NCI-H2081 treated with DMSO at 0.1 percent for 48 hours (cell line): Measurements from ENCODE around the gene C12orf42.

Source experiments
- DNase-seq: peaks from one replicate; lab custom pipeline; 2025; lab: John Stamatoyannopoulos, UW

C12orf42 gene

DNA sequence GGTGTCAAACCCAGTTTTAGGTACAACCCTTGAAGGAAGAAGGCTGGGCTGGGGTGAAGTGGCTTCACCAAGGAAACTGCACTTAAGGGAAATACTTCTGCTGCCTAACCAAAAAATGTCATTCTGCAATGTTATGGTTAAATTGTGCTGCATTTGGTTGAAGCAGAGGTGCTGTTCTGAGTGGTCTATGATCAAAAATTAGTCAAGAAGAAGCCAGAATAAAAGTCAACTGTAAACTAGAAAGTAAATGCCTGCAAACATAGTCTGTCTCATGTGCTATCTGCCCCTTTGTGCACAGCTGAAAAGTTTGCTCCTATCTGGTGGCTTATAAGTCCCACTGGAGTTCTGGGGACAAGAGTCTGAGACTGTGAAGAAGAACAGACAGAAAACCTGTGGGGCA lies 158.8 kb downstream of the C12orf42 start:
- DNase-seq: no peak

DNA sequence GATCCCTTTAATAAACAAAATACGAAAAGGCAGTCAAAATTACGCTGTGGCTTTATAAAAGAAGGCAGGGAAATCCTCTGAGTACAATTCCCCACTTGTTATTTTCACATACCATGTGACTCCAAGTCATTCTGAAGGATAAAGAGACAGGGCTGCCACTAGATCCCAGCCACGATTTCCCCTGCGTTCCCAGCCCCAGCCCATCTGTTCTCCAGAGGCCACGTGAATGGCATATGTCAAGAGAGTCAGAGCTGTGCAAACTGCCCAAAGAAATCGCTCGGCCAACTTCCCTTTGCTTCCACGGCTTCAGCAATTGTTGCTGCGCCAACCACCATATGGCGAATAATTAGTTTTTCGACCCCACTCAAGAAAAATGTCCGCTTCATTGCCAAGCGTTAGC lies 161.3 kb downstream of the C12orf42 start:
- DNase-seq: no peak

DNA sequence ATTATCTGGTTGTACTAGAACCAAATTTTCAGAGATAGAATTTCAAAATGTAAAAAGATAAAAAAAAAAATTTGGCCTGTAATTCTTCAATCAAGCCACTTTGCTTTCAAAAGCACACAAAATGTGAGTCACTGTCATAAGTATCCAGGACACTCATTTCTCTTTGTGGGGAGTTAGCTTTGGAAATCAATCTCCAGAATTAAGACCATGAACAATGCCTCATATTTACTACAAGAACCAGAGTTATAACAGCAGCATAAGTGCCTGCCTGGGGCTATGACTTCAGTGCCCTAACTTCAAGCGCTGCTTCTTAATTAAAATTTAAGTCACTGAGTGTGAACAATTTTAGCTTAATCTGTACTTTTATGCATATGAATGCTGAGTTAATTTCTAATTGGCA lies 162.1 kb downstream of the C12orf42 start:
- DNase-seq: no peak

DNA sequence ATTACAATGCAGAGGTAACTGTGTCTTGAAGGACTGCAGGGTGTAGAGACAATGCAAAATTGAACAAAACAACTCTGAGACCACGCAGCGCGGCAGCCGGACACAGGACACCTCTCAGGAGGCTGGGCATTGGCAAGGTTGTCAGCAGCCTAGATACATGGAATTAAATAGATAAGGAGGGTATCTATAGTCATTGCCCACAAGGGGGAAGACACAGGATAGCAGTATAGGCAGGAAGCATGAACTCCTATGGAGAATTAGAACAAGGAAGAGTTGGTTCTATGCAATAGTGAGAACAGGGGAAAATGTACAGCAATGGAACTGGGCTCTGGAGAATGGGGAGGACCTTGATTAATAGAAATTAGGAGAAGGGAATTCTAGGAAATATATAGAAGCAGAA lies 164.1 kb downstream of the C12orf42 start:
- no peak for DNase-seq

DNA sequence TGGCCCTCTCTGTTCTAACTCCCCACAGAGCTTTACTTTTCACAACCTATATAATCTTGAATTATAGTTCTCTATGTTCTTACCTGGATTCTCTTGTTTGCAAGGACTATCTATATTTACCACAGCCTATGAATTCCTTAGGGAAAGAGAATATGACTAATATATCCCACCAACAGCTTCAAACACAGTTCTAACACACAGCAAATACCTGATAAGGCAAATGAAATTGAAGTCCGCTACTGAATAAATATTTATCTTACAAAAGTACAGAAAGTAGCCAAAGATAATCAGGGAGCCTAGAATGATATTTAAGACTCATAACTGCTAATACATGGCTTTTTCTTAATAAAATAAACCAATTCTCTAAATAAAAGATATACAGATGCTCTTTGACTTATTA lies 165.1 kb downstream of the C12orf42 start:
- no peak for DNase-seq

DNA sequence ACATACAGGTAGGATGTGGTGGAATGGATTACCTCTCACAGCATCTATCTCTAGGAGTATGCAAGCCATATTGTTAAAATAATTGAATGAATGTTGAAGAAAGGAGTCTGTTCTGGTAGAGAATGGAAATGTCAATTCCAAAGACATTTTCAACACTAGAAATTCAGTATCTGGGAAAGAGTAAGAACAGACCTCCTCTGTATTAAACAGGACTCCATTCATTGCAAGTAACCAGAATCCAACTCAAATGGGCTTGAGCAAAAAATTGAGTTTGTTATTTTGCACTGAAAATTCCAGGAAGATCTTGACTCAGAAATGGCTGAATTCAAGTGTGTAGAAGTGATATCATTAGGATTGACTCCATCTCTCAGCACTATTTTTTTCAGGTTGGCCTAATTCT lies 168.1 kb downstream of the C12orf42 start:
- DNase-seq: no peak

DNA sequence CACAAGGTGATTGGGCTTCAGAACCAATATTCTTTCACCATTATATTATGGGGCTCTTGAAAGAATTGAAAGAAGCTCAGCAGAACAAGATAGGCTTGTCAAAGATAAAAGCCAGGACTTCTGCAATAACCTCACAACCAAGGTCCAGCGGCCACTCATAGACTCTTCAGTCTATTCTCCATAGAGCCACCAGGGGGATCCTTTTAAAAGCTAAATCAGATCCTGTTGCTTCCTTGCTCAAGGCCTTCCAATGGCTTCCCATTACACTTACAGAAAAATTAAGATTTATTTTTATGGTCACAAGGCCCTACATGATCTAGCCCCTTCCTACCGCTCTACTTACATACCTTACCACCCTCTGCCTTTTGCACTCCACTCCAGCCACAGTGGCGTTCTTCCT lies 169.6 kb downstream of the C12orf42 start:
- no peak for DNase-seq

DNA sequence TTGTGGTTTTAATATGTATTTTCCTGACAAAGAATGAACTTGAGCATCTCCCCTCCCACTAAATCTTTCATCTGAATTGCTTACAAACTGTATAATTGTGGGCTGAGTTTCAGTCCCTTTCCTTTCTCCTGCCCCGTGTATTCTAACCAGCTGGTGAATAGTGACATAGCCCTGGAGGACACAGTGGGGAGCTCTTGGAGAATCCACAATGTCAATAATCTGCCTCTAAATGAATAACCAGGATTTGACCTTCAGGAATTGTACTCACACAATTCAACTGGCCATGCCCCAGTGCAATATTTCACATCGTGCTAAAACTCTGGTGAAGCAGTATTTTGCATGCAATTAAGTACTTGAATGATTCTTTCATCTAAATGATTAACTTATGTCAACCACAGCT lies 177.2 kb downstream of the C12orf42 start:
- DNase-seq: peak; percentile 96

DNA sequence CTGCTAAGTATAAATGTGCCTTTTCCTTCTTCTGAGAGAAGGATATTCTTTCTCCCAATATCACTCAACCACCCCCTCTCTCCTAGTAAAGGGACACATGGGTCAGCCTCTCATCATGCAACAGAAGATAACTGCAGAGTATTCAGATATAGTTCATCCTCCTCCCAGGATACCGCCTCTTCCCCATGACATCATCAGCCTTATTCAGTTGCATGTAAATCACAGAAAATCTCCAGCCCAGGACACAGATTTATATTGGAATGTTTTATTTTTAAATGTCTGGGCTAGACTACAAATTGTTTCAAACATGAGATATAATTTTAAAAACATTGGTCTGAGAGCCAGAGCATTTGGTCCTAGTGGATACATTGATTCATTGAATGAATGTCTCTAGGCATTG lies 178.5 kb downstream of the C12orf42 start:
- DNase-seq: no peak

DNA sequence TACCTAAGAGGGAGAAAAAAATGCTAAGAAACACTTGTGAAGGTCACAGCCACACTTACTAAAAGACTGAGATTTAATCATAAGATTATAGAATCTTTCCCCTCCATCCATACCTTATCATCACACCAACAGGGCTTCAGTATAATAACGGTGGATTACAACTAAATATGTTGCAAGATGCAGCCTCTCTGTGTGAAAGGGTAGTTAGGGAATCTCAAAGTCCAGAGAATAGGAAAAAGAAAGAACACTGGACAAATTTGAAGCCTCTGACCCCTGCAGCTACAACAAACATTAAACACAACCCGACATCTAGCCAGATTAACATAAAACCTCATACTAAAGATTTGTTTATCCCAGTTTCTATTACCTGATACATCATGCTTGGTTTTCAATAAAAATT lies 181.0 kb downstream of the C12orf42 start:
- no peak for DNase-seq

DNA sequence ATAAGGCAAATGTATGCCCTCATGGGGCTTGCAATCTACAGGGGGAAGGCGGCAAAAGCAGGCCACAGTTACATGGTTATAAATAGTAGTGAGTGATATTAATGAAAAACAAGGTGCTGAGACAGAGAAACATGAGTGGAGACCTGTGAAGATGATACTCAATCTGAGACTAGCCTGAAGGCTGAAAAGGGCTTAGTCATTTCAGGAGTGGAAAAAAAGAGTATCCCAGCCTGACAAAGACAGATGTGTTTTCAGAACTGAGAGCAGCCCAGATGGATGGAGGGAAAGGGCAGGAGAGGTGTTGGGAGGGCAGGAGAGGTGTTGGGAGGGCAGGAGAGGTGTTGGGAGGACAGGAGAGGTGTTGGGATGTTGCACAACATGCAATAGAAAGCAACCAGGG lies 181.9 kb downstream of the C12orf42 start:
- DNase-seq: no peak

DNA sequence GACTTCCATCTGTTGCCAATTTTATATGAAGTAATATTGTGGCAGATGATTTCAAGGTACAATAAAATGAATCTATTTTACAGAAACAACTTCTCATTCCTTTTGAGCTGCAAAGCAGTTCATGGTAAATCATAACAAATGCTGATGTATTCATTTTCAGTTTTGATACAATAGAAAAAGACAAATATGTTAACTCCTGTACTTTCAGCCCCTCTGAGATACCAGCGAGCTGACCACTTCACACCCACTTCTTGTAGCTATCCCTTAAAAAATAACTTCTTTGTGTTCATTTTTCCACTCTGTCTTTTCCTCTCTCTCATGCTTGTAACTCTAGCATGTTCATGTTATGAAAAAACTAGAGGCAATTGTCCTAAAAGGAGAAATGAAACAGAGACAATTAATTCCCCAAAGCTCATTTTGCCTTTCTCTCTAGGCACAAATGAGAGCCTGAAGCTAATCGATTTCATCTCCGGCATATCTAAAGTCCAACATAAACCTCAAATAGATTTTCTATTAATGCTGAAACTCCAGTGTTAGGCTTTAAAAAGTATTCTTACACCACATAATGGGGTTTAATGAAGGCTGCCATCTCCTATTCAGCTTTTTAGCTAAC lies 182.9 kb downstream of the C12orf42 start:
- DNase-seq: no peak

DNA sequence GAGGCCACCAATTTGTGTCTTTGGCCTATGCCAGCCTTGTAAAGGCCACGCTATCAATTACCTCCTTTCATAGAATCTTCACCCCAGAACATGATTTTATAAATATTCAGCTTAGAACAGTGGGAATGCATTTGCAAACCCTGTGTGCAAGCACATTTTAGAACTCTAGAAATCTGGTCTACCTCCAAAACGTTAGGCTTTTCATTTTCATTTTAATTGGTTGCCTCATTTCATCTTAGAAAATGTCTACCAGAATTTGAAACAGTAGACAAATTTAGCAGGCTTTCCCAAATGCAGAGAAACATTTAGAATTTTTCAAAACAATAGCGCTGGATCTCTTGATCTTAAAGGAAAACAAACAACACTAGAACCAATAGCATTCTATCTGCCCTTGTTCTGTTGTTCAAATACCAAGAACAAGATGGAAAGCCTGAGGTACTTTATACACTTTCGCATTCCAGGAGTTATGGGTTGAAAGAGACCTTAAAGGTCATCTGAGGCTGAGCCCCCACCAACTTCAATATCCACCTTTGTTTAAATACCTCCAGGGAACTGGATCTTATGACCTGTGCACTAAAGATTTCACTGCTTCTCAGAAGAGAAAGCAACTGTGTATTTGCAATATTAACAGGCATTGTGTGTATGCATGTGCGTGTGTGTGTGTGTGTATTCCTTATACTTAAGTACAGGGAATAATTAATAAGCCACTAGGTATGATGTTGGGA lies 185.1 kb downstream of the C12orf42 start:
- no peak for DNase-seq

DNA sequence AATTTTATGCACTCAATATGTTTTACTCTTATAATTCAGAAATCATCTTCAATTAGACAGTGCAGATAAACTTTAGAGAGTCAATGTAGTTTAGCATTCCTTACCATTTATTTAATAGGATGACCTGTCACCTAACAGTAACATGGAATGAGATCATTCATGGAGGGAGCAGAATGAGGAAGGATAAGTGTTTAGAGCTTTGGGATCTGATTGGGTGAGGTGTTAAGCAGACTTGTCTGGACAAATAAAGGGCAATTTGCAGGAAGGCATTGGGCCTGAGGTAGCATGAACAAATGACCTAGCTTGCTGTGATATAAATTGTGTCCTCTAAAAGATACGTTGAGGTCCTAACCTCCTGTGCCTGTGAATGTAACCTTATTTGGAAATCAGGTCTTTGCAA lies 187.4 kb downstream of the C12orf42 start:
- no peak for DNase-seq

DNA sequence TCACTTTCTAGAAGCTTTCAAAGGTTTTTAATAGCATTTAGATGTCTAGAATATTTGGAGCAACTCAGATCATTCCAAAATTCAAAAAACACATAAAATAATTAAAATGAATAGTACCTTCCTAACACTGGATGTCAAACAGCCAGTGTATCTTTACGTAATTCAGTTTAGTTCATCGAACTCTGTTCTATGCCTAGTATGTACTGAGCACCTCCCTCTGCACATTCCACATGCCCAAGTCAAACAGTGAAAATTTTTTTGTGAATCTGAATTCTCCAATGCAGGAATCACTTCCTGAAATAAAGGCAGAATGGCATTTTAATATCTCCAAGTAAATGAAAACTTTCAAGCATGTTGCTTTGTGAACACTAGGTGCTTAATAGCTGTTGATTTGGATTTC lies 192.3 kb downstream of the C12orf42 start:
- no peak for DNase-seq

DNA sequence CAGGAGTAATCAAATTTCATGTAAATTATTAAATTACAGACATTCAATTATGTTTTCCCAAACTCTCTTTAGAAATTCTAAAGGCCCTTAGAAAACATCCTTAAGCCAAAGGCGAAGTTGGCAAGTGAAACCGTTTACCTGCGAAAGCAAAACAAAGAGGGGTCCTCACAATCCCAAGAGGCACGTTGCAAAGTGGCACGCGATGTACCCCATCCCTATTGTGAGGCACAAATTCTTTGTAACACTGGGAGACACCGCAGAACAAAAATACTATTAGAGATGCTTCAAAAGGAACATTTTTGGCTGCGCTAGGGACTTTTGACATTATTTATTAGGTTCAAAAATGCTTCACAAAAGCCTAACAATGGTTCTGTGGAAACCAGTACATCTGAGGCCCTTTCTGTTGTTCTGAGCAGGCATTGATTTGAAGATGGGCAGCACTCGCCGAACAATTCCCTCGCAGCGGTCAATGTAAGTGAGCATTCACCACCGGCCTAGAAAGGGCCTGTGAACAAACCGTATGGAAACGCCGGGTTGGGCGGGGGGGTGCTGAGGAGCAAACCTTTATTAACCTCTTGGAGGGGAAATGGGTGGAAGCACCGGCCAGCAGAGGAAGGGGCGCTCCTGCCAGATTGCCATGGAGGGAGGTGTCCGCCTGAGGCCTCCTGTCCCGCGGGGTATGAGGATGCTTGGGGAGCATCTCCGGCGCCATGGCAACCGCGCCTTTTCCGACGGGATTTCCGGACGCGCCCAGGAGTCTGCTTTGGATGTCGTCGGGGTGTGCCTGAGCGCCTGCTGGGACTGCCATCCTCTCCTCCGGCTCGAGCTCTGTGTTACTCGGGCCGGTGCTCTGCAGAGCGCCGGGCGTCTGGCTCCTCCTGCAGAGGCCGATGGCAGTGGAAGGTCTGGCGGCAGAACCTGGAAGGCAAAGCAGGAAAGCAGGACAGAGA lies 193.9 kb downstream of the C12orf42 start:
- DNase-seq: no peak

DNA sequence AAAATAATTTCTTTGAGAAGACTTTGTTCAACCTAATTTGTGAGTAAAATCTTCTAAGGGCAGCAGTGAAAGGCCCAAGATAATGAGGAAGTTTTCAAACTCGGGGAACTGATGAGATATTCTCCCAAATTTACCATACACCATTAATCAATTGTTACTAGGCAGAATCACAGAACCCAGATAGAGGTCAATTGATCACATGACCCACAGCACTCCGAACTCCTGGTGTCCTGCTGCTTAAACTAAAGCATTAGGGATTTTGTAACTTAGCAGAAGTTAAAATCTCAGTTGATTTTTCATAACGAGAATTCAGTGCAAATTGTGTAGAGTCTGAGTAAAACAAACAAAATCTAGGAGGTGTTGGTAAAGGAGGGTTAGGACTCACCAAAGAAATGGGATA lies 207.8 kb downstream of the C12orf42 start:
- no peak for DNase-seq

DNA sequence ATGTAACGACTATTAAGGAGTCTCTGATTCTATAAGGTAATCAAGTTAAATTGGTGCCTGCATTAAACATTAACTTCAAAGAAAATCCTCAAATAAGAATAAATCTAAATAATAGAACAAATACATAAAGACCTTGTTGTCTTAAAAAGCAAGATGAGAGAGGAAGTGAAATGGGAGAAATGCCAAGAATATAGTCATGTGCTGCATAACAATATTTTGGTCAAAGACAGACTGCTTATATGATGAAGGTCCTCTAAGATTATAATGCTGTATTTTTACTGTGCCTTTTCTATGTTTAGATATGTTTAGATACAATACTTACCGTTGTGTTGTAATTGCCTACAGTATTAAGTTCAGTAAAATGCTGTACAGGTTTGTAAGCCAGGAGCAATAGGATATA lies 213.6 kb downstream of the C12orf42 start:
- DNase-seq: no peak

DNA sequence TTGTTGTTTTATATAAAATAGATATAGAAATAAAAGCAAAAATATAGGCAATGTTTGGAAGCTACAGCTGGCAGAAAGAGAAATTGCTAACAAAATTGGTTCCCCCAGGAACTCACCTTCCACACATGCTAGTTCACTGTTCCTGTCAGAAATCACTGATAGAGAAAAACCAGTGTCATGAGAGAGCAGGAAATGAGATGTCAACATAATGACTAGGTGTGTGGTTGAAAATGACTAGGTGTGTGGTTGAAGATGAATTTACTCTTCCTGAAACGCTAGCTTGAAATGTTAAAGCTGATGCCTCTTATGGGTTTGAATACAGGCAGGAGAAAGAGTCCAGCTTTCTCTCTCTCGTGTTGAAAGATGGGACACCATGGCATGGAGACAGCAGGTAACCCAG lies 216.3 kb downstream of the C12orf42 start:
- DNase-seq: peak; percentile 99

DNA sequence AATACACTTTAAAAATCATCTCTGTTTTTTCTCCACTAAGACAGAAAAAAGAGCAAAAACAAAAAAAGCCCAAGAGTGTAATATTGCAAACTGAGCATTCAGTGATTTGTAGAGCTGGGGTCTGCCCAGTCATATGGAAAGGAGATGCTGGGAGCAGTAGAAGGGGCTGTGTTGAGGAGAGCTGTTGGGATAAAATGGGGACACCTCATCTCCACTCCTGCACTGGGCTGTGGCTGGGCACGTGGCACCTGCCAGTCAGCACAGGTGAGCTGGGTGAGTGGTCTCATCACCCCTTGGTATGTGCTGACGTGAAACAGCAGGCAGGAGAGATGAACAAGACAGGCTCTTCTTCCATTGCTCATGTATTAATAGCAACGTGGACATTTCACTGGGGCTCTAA lies 217.4 kb downstream of the C12orf42 start:
- DNase-seq: no peak

DNA sequence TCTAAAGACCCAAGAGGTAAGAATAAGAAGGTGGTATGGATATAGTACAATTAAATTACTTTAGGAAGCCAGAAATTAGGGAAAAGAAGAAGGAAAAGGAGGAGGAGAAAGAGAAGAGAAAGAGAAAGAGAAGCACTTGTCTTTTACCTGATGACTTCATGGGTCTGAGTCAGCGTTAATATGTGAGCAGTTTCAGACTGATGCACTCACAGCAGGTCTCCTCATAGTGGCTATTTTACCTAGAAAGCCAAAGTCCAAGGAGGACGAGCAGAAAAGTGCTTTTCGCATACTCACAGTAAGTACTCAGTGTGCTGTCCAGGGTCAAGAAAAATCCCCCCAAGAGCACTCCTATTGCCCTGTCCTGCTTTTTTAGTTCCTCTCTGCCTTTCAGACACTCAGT lies 222.1 kb downstream of the C12orf42 start:
- DNase-seq: no peak

DNA sequence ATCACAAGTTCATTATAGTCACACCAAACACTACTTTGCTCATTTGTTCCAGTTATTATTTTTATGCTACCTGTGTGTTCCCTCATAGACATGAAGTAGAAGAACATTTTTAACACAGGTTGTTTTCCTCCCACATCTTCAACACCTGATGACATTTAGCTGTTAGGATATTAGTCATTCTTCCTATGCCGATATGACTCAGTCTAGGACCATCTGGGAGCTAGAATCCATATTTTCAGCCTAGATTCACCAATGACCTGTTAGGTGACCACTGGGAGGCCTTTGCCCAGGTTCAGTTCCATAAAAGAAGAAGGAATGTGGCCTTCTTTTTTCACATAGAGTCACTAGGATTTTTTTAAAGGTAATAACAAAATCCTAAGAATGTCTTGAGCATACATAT lies 222.8 kb downstream of the C12orf42 start:
- DNase-seq: no peak

DNA sequence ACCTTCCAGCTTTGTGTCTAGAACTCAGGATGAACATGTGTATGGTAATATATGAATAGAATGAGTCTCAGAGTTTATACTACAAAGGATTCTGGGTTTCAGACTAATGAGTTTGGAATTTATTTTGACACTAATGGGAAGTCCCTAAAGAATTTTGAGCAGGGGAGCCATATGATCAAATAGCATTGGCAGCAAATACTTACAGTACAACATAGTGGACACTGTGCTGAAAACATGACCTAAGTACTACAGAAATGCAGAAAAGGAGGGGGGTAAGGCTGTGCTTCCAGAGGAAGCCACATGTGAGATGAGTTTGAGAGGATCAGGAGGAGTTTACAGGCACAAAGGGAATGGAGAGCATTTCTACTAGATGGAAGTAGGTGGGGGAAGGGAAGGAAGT lies 225.8 kb downstream of the C12orf42 start:
- no peak for DNase-seq
